Measurements from ENCODE around the gene HTRA3.

Gene HTRA3

DNA sequence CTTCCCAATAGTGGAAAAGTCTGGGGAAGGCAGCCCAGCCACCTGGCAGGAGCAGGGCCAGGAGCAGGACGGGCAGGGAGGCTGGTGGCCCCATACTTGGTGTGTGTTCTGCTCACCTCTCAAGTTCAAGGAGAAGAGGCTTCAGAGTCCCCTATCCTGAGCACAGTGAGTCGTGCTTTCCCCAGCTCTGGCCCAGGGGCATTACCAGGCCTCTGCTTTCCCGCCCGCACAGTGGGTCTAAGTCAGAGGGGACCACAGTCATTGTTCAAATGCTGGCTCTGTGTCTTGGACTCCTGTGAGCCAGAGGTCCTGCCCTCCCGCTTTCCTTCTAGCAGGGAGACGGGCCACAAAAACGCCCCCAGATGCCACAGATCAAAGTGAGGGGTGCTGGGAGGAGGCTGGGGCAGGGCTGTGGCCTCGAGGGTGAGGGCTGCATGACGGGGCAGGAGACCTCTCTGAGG, 27.6 kb downstream of the HTRA3 start:
- DNase-seq: no peak

DNA sequence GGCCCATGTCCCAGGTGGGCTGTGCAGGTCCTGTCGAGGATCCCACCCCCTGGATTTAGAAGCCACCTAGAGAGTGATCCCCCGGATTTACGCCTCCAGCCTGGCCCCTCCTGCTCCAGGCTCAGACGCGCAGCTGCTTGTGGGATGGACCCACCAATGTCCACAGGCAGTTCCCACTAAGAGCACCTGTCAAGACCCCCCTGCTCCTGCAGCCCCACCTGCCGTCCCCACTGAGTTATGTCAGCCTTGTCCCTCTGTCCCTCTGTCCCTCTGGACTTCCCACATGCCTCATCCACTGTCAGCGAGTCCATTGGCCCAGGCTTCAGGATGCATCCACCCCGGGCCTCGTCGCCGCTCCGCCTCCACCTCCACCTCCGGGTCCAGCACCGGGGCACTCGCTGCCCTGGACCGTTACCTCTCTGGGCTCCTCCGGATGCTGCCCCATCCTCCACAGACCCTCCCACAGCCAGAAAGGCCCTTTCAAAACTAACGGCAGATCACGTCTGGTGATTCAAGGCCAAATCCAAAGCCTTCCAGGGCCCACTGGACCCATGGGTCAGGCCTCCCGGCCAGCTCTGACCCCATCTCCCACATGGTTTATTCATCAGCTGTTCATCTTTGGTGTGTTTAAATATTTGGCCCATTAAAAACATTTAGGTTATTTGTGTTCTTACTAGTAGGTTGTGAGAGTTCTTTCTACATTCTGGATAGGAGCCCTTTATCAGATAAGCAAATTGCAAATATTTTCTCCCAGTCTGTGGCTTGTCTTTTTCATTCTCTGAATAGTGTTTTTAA, 28.3 kb downstream of the HTRA3 start:
- no peak for DNase-seq

DNA sequence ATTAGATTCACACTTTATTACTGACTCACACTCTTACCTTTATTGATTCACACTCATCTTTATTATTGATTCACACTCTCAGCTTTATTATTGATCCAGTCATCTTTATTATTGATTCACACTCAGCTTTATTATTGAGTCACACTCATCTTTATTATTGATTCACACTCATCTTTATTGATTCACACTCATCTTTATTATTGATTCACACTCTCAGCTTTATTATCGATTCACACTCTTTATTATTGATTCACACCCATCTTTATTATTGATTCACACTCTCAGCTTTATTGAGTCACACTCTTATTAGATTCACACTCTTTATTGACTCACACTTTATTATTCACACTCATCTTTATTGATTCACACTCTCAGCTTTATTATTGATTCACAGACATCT, 31.3 kb downstream of the HTRA3 start:
- DNase-seq: no peak

DNA sequence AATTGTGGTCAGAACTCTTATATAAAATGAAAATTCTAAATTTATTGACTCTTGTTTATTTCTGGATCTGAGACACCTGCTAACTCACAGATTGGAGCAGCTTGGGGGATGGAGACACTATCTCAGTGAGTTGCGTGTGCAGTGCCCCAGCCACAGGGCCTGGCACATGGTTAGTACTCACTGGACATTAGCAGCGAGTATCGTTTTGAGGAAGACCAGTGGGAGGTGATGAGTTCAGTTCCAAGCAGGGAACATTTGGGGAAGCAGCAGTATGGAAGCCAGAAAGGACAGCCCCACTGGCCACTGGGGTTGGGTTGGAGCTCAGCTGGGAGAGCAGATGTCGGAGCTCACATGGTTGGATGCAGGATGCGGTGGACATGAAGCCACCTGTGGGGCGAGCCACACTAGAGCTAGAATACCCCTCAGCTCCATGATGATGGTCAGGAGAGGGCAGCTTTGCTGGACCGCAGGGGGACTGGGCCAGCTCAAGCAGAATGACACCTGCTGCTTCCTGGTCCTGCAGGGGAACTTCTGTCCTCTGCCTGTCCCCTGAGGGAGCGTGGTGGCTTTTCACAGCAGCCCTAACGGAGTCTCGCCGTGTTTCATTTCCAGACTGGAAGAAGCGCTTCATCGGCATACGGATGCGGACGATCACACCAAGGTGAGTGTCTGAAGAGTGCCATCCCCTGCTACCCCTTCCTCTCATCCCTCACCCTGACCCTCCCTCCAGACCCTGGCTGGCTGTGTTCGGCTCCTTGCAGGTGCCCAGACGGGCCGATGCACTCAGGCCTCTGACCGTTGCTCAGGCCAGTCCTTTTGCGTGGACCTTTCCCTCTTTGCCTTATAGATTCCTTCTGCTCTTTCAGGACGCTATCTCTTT, 32.5 kb downstream of the HTRA3 start:
- DNase-seq: no peak

DNA sequence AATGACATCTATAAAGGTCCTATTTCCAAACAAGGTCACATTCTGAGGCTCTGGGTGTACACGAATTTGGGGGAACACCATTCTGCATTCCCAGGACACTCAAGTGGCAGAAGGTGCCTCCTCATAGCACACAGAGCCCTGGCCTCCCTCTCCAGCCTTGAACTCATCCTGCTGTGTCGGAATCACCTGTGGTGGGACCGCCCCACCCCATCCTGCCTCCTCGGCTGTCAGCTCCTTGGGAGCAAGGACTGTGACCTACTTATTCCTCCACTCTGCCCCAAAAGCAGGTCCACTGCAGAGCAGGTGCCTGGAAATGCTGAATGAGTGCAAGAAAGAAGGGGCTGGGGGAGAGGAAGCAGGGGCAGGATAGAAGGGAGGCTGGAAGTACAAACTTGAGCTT, 33.5 kb downstream of the HTRA3 start:
- DNase-seq: no peak

DNA sequence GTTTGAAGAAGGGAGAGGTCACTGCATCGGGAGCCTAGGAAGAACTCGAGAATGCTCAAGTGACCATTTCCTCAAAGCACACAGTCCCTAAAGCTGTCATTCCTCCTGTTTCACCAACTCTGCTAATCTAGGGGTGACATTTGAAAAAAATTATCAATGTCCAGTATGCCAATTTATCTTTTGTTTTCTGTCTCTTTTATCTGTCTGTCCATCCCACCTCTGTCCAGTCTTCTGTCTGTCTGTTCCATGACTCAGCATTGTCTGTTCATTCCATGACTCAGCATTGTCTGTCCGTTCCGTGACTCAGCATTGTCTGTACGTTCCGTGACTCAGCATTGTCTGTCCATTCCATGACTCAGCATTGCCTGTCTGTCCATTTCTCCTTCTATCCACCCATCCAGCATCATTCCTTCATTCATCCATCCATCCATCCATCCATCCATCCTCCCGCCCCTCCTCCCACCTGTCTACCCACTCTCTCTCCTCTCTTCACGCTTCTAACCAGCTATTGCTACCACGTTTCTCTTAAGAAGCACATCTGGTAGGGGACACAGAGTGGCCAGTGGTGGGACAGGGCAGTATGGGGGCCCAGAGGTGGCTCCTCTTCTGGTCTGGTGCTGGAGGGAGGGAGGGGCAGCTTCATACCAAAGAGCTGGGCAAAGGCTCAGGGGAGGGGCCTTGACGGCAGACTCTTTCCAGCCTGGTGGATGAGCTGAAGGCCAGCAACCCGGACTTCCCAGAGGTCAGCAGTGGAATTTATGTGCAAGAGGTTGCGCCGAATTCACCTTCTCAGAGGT, 34.1 kb downstream of the HTRA3 start:
- no peak for DNase-seq

DNA sequence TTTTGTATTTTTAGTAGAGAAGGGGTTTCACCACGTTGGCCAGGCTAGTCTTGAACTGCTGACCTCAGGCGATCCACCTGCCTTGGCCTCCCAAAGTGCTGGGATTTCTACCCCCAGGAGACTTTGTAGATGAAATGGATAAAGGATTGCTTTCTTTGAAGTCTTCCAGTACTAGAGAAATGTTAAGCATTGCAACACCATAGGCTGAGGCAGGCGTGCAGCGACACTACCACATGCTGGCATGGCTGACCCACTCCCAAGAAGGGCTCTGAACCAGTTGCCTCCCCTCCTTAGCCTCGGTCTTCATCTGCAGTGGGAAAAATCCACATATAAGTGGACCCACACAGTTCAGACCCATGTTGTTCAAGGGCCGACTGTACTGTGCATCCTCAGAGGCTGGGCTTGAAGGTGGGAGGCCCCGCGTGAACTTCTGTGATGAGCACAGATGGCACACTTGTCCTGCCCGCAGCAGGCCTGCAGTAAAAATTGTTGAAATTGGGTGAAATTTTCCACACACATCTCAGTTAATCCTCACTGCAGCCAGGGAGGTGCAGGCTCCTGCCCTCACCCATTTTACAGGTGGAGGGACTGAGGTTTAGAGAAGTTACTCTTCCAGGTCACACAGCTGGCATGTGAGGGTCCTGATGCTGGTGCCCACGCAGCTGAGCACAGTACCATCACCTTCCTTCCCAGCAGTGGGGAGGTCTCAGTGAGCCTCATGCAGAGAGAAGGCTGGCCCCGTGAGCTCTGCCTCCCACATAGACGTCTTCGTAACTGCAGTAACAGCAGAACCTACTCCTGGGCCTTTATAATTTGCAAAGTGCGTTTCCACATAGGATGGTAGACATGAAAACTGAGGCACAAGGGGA, 35.5 kb downstream of the HTRA3 start:
- DNase-seq: no peak

DNA sequence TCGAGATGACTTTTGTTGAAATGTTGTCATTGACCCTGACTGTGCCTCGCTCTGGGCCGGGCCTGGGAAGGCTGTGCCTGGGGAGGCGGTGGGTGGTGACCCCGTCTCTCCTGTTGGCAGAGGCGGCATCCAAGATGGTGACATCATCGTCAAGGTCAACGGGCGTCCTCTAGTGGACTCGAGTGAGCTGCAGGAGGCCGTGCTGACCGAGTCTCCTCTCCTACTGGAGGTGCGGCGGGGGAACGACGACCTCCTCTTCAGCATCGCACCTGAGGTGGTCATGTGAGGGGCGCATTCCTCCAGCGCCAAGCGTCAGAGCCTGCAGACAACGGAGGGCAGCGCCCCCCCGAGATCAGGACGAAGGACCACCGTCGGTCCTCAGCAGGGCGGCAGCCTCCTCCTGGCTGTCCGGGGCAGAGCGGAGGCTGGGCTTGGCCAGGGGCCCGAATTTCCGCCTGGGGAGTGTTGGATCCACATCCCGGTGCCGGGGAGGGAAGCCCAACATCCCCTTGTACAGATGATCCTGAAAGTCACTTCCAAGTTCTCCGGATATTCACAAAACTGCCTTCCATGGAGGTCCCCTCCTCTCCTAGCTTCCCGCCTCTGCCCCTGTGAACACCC, 36.4 kb downstream of the HTRA3 start:
- no peak for DNase-seq

DNA sequence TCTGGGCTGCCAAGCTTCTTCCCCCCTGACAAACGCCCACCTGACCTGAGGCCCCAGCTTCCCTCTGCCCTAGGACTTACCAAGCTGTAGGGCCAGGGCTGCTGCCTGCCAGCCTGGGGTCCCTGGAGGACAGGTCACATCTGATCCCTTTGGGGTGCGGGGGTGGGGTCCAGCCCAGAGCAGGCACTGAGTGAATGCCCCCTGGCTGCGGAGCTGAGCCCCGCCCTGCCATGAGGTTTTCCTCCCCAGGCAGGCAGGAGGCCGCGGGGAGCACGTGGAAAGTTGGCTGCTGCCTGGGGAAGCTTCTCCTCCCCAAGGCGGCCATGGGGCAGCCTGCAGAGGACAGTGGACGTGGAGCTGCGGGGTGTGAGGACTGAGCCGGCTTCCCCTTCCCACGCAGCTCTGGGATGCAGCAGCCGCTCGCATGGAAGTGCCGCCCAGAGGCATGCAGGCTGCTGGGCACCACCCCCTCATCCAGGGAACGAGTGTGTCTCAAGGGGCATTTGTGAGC, 37.0 kb downstream of the HTRA3 start:
- DNase-seq: no peak

DNA sequence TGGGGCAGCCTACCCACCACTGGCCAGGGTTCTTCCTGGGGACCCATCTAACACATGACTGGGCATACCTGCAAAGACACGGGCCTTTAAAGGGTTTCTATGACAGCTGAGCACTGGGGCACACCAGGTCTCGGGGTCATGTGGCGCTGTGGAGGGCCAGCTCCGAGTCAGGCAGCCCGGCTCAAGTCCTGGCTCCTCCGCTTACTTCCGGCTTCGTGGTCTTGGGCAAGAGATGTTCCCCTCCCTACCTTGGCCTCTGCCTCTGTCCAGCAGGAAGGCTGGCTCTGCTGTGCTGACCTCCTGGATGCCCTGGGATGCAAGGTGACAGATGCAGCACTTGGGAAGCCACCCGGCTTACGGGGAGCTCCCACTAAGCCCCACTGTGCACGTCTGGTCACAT, 37.6 kb downstream of the HTRA3 start:
- no peak for DNase-seq

DNA sequence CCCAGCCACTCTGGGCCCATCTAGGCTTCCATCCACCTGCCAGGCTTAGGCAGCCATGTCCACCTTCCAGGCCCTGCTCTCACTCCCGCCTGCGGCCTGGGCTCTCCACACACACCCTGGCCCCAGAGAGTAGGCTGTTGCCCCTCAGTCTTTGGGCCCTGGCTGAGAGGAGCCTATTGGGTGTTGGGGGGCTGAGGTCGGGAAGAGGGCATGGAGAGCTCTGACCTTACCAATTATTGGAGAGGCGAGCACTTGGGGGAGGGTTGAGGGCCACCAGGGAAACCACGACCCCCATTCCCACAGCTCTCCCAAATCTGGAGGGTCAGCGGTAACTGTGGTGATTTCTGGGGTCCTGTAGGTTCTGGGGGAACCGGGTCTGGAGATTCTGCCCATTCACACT, 38.2 kb downstream of the HTRA3 start:
- no peak for DNase-seq

DNA sequence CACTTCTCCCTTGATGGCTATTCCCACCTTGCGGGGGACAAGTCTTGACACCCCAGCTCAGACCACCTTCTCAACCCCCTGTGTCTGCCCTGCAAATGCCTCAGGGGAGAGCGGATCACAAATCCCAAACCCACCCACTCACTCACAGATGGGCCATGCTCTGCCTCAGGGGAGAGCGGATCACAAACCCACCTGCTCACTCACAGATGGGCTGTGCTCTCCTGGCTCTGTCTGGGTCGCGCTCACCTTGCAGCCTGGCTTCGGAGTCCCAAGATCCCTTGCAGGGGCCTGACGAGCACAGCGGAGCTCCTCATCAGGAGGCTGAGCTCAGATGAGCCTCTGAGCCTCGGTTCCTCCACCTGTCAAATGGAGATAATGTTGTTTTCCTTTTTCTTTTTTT, 38.6 kb downstream of the HTRA3 start:
- DNase-seq: no peak

DNA sequence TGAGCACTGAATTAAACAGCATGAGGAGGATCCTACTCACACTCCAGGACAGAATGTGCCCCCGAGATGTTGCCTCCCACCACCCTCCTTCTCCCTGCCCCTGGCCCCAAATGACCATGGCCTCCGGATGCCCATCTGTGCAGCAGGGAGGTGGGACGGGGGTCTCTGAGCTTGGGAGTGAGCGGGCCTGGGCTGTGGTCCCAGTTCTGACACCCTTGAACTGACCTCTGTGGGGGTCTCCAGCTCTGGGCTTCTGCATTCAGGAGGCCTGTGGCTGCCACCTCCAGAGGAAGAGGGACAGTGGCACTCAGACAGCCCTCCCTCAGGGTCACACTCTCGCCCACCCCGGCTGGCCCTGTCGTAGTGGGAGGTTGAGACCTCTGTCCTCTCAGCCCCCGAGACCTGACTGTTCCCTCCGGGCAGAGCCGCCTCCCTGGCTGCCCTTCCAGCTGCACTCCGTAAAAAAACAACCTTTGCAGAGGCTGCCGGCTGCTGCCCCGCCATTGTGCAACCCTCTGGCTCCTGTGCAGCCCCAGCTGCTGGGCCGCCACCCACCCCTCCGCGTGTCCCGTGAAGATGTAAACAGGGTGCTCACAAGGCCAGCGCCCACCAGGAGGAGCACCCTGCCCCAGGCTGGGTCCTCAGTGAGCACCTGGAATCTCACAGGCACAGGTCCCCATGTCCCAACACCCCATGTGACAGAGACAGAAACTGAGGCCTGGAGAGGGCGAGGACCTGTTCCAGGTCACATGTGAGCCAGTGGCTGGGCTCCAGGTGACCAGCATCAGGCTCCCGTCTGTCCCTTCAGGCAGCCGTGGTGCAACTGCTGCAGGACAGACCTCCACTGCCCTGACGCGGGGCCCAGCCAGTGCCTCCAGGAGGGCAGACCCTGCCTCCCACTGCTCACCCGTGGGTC, 39.6 kb downstream of the HTRA3 start:
- DNase-seq: no peak

DNA sequence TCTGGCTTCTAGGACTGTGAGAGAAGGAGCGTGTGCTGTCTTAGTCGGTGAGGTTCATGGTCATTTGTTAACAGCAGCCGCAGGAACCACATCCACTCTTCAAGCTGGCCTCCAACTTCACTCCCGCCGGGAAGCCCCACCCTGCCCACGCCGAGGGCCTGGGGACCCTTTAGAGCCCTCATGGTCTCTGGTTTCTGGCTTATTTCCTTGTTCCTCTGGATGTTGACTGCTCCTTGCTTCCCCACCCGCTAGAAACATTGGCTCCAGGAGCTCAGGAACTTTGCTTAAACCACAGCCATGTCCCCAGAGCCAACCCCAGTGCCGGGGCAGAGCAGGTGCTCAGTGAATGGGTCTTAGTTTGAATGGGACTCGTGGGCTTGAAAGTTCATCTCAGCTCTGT, 40.8 kb downstream of the HTRA3 start:
- no peak for DNase-seq

DNA sequence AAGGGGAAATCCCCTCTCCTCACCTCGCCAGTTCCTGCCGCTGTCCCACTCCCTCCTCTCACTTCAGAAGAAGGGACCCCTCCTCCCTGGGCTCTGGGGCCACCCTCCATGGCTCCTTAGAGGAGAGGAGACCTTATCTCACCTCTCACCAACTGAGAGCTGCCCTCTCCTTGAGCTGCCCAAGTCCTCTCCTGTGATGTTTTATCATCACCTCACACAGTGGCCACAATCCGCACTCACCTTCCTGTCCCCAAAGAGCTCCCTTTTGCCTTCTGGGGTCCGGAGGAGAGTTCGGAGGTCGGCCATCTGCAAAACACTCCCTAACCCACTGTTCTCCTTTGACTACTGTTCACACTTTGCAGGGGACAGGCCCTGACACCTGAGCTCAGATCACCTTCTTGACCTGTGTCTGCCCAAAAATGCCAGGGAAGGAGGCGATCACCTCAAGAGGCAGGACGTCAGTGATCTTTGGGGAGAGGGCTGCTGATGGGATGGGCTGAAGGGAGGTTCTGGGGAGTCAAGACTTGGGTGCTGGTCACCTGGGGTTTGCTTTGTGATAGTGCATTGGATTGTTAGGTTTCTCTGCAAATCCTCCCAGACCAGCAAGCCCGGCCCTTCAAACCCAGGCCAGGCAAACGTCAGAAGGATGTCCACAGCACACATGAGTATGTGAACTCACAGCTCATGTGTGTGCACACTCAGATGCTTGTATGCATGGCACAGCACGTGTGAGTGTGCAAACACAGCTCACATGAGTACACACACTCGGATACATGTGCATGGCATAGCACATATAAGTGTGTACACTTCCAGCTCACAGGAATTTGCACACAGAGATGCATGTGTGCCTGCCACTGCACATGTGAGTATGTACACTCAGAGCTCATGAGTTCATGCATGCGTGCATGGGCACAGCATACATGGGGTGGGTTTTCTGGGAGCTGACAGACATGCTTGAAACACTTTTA, 41.8 kb downstream of the HTRA3 start:
- no peak for DNase-seq

DNA sequence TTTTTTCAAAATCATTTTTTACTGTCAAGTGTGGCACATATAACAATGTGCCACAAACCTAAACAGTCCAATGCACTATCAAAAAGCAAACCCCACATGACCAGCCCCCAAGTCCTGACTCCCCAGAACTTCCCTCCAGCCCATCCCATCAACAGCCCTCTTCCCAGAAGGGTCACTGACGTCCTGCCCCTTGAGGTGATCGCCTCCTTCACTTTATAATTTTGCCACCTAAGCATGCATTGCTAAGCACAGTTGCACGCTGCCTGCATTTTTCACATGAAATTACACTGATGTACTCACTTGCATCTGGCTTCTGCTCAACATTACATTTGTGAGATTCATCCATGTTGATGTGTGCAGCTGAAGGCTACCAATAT, 42.5 kb downstream of the HTRA3 start:
- DNase-seq: no peak

DNA sequence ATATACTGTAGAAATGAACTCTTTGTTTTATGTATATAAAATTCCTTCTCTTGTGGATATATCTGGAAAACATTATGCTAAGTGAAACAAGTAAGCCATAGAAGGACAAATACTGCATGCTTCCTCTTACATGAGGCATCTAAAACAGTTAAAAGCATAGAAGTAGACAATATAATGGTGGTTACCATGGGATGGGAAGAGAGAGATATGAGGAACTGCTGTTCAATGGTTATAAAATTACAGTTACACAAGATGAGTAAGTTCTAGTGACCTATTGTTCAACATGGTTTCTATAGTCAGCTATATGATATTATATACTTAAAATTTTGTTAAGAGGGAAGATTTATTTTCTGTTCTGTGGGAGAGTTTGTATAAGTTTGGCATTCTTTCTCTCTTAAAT, 43.4 kb downstream of the HTRA3 start:
- no peak for DNase-seq

DNA sequence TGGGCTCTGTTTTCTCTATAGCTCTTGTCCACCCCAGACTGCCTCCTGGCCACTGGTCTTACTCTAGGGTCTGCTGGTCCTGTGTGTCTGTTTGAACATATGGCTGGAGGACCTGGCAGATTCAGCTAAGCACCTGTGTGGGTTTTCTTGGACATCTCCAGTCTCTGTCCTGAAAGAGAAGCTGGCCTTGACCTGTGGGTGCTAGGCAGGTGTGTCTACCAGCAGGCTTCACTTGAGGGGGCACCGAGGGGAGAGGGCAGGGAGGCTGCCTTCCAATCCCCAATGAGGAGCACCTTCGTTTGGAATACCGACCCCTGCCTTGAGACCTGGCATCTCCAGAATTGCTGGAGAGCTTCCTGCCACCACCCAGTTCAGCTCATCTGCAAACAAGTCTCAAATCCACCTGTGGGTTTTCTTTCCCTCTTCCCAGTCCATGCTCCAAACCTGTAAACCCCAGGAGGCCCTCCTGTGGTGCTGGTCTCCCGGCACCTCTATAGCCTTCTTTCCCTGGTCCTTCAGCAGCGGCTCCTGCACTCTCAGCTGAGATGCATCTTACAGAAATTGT, 45.2 kb downstream of the HTRA3 start:
- no peak for DNase-seq
